Neuron (in vitro differentiated cells): Measurements from ENCODE around the gene FGF12.

Experiments used
- H2AFZ ChIP-seq: one replicate; pipeline ENCODE4 v1.6.1; 2013; ENCODE audit warnings: low read depth, mild to moderate bottlenecking, inconsistent platforms, low read length, moderate library complexity
- H3K27me3 ChIP-seq: one replicate; pipeline ENCODE4 v1.6.1; 2013; ENCODE audit warnings: low read length; ENCODE audit not compliant: insufficient read depth
- H3K36me3 ChIP-seq: one replicate; pipeline ENCODE4 v1.6.1; 2013; ENCODE audit warnings: low read length; ENCODE audit not compliant: insufficient read depth
- H3K4me1 ChIP-seq: one replicate; pipeline ENCODE4 v1.6.1; 2013; ENCODE audit warnings: low read length; ENCODE audit not compliant: insufficient read depth
- H3K4me3 ChIP-seq: 2 replicates; pipeline ENCODE4 v1.5.1; 2013; ENCODE audit warnings: mild to moderate bottlenecking, low read length, moderate library complexity
- H3K9me3 ChIP-seq: one replicate; pipeline ENCODE4 v1.6.1; 2013; ENCODE audit warnings: low read length

The FGF12 gene

GRCh38 chr3:192494174-192494573 is 233.2 kb downstream of the FGF12 start:
- no peak overlapping the region for H2AFZ ChIP-seq
- H3K27me3 ChIP-seq, result no peaks in the 10 kb centered on the region
- H3K9me3 ChIP-seq, result no peaks in the 10 kb centered on the region
- no peaks in the 10 kb centered on the region for H3K36me3 ChIP-seq
- H3K4me3 ChIP-seq, result no peak overlapping the region
- no peaks in the 10 kb centered on the region for H3K4me1 ChIP-seq

- H3K36me3 ChIP-seq, result no peaks in the 10 kb centered on the region
- H2AFZ ChIP-seq, result no peak overlapping the region
- no peaks in the 10 kb centered on the region for H3K27me3 ChIP-seq
- no peaks in the 10 kb centered on the region for H3K9me3 ChIP-seq
- H3K4me1 ChIP-seq, result no peaks in the 10 kb centered on the region
- H3K4me3 ChIP-seq, result no peak overlapping the region
Observed at GRCh38 chr3:192490720-192491119, 236.6 kb downstream of the FGF12 start.

- H3K27me3 ChIP-seq, result no peaks in the 10 kb centered on the region
- H3K9me3 ChIP-seq, result no peaks in the 10 kb centered on the region
- H3K36me3 ChIP-seq, result no peaks in the 10 kb centered on the region
- no peaks in the 10 kb centered on the region for H3K4me1 ChIP-seq
- no peak overlapping the region for H2AFZ ChIP-seq
- no peak overlapping the region for H3K4me3 ChIP-seq
Observed at GRCh38 chr3:192489579-192489978, 237.8 kb downstream of the FGF12 start.

GRCh38 chr3:192487033-192487432 is 240.3 kb downstream of the FGF12 start:
- H3K4me1 ChIP-seq, result no peaks in the 10 kb centered on the region
- H3K9me3 ChIP-seq, result no peaks in the 10 kb centered on the region
- no peak overlapping the region for H2AFZ ChIP-seq
- no peaks in the 10 kb centered on the region for H3K36me3 ChIP-seq
- no peak overlapping the region for H3K4me3 ChIP-seq
- no peaks in the 10 kb centered on the region for H3K27me3 ChIP-seq

GRCh38 chr3:192482809-192483208 is 244.5 kb downstream of the FGF12 start:
- no peak overlapping the region for H2AFZ ChIP-seq
- H3K36me3 ChIP-seq, result no peaks in the 10 kb centered on the region
- H3K4me3 ChIP-seq, result no peak overlapping the region
- peaks cover 6% of the 10 kb centered on the region for H3K27me3 ChIP-seq
- no peaks in the 10 kb centered on the region for H3K9me3 ChIP-seq
- H3K4me1 ChIP-seq, result no peaks in the 10 kb centered on the region

GRCh38 chr3:192482391-192482790 is 244.9 kb downstream of the FGF12 start:
- Histone ChIP-seq H3K4me3 (no peak overlapping the region), H3K27me3 (peaks cover 6% of the 10 kb centered on the region), H3K4me1 (no peaks in the 10 kb centered on the region), H3K36me3 (no peaks in the 10 kb centered on the region), H2AFZ (no peak overlapping the region), H3K9me3 (no peaks in the 10 kb centered on the region)

GRCh38 chr3:192481638-192482037 is 245.7 kb downstream of the FGF12 start:
- Histone ChIP-seq H3K27me3 (peaks cover 6% of the 10 kb centered on the region), H3K4me1 (no peaks in the 10 kb centered on the region), H3K9me3 (no peaks in the 10 kb centered on the region), H3K36me3 (no peaks in the 10 kb centered on the region), H2AFZ (no peak overlapping the region), H3K4me3 (no peak overlapping the region)

- Histone ChIP-seq H3K4me1 (no peaks in the 10 kb centered on the region), H3K9me3 (no peaks in the 10 kb centered on the region), H3K27me3 (peaks cover 12% of the 10 kb centered on the region), H2AFZ (no peak overlapping the region), H3K4me3 (no peak overlapping the region), H3K36me3 (no peaks in the 10 kb centered on the region)
Observed at GRCh38 chr3:192467230-192468140, 259.9 kb downstream of the FGF12 start.

GRCh38 chr3:192449036-192449435 is 278.3 kb downstream of the FGF12 start:
- Histone ChIP-seq H3K27me3 (no peaks in the 10 kb centered on the region), H3K9me3 (no peaks in the 10 kb centered on the region), H3K4me3 (no peak overlapping the region), H2AFZ (no peak overlapping the region), H3K4me1 (peaks cover 25% of the 10 kb centered on the region), H3K36me3 (no peaks in the 10 kb centered on the region)

- Histone ChIP-seq H3K27me3 (no peaks in the 10 kb centered on the region), H3K4me1 (peaks cover 29% of the 10 kb centered on the region), H3K36me3 (no peaks in the 10 kb centered on the region), H3K4me3 (no peak overlapping the region), H2AFZ (no peak overlapping the region), H3K9me3 (no peaks in the 10 kb centered on the region)
Observed at GRCh38 chr3:192445770-192446644, 281.3 kb downstream of the FGF12 start.

- Histone ChIP-seq H3K27me3 (no peaks in the 10 kb centered on the region), H3K4me3 (no peak overlapping the region), H2AFZ (peak overlapping the region; percentile 70), H3K4me1 (peaks cover 29% of the 10 kb centered on the region), H3K9me3 (no peaks in the 10 kb centered on the region), H3K36me3 (no peaks in the 10 kb centered on the region)
Observed at GRCh38 chr3:192444791-192445106, 282.6 kb downstream of the FGF12 start.

GRCh38 chr3:192444096-192444790 is 283.1 kb downstream of the FGF12 start:
- Histone ChIP-seq H3K36me3 (no peaks in the 10 kb centered on the region), H2AFZ (peak overlapping the region; percentile 70), H3K4me3 (no peak overlapping the region), H3K27me3 (no peaks in the 10 kb centered on the region), H3K4me1 (peaks cover 29% of the 10 kb centered on the region), H3K9me3 (no peaks in the 10 kb centered on the region)

GRCh38 chr3:192435241-192435640 is 292.1 kb downstream of the FGF12 start:
- Histone ChIP-seq H3K4me3 (no peak overlapping the region), H3K4me1 (no peaks in the 10 kb centered on the region), H3K9me3 (no peaks in the 10 kb centered on the region), H3K36me3 (no peaks in the 10 kb centered on the region), H2AFZ (no peak overlapping the region), H3K27me3 (no peaks in the 10 kb centered on the region)
